ENCODE data around the gene SYT13.

DNA sequence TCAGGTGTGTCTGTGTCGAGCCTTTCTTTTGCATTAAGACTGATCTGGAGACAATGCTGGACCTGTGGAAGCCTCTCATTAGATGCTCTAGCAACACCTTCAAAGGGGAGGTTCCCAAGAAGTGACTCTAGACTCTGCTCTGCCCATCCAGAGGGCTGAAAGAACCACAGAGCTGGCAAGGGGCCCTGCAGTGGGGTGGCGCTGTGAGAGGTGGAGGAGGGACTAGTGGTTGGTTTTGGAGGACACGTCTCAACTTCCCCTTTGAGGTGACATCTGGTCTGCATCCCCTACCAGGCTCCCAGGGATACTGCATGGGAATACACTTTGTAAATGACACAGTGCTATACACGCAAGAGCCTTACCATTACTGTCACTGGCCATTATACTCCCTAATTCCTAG, 34.2 kb upstream of the SYT13 start:
- TF ChIP-seq, protein P1, sequence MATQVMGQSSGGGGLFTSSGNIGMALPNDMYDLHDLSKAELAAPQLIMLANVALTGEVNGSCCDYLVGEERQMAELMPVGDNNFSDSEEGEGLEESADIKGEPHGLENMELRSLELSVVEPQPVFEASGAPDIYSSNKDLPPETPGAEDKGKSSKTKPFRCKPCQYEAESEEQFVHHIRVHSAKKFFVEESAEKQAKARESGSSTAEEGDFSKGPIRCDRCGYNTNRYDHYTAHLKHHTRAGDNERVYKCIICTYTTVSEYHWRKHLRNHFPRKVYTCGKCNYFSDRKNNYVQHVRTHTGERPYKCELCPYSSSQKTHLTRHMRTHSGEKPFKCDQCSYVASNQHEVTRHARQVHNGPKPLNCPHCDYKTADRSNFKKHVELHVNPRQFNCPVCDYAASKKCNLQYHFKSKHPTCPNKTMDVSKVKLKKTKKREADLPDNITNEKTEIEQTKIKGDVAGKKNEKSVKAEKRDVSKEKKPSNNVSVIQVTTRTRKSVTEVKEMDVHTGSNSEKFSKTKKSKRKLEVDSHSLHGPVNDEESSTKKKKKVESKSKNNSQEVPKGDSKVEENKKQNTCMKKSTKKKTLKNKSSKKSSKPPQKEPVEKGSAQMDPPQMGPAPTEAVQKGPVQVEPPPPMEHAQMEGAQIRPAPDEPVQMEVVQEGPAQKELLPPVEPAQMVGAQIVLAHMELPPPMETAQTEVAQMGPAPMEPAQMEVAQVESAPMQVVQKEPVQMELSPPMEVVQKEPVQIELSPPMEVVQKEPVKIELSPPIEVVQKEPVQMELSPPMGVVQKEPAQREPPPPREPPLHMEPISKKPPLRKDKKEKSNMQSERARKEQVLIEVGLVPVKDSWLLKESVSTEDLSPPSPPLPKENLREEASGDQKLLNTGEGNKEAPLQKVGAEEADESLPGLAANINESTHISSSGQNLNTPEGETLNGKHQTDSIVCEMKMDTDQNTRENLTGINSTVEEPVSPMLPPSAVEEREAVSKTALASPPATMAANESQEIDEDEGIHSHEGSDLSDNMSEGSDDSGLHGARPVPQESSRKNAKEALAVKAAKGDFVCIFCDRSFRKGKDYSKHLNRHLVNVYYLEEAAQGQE (IDR thresholded peaks at IDR 0.05; ENCODE audit: low read depth) = no peak
- no peak for TF ChIP-seq TAF1 (IDR thresholded peaks at IDR 0.05; ENCODE audit: low read depth)
- TF ChIP-seq, protein P2, sequence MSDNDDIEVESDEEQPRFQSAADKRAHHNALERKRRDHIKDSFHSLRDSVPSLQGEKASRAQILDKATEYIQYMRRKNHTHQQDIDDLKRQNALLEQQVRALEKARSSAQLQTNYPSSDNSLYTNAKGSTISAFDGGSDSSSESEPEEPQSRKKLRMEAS (IDR thresholded peaks at IDR 0.05) = no peak
- TF ChIP-seq EP300 (IDR thresholded peaks at IDR 0.05; ENCODE audit: borderline replicate concordance) = no peak
- no peak for TF ChIP-seq TEAD4 (IDR thresholded peaks at IDR 0.05)
- TF ChIP-seq RAD21 (IDR thresholded peaks at IDR 0.05; ENCODE audit: low read depth) = no peak
- TF ChIP-seq YY1 (IDR thresholded peaks at IDR 0.05; ENCODE audit: low read depth) = no peak
- TF ChIP-seq ZBTB7A (IDR thresholded peaks at IDR 0.05; ENCODE audit: low read depth) = no peak
- no peak for TF ChIP-seq TCF12 (IDR thresholded peaks at IDR 0.05; ENCODE audit: low read depth)
- TF ChIP-seq CREB1 (IDR thresholded peaks at IDR 0.05; ENCODE audit: low read depth) = no peak
- TF ChIP-seq CEBPB (IDR thresholded peaks at IDR 0.05) = no peak

All from Ishikawa (cell line).